ENCODE results near the gene HSPB1.
"Not testable (repeated sequence)": the region's sequence is repeated elsewhere in the genome, so short reads cannot be mapped to it uniquely, and the experiment has no call there.

Gene HSPB1

GRCh38 chr7:76281706-76282343, 20.6 kb upstream of the HSPB1 start:
- no peak for DNase-seq (ENCODE audit: low read depth)

GRCh38 chr7:76282344-76283253, 19.9 kb upstream of the HSPB1 start:
- DNase-seq (ENCODE audit: low read depth) = no peak

GRCh38 chr7:76283254-76284159, 19.0 kb upstream of the HSPB1 start:
- no peak for DNase-seq (ENCODE audit: low read depth)

GRCh38 chr7:76285604-76286374, 16.7 kb upstream of the HSPB1 start:
- DNase-seq (ENCODE audit: low read depth) = no peak

- no peak for DNase-seq (ENCODE audit: low read depth)
These were observed 15.6 kb upstream of the HSPB1 start for GRCh38 chr7:76286842-76287403.

- not testable (repeated sequence) for DNase-seq (ENCODE audit: low read depth)
These were observed 11.6 kb upstream of the HSPB1 start for GRCh38 chr7:76290847-76291350.

GRCh38 chr7:76291351-76292212, 10.9 kb upstream of the HSPB1 start:
- peak; percentile 98 for DNase-seq (ENCODE audit: low read depth)

GRCh38 chr7:76292213-76292573, 10.3 kb upstream of the HSPB1 start:
- DNase-seq (ENCODE audit: low read depth) = no peak

GRCh38 chr7:76292911-76293310, 9.6 kb upstream of the HSPB1 start:
- not testable (repeated sequence) for DNase-seq (ENCODE audit: low read depth)

- DNase-seq (ENCODE audit: low read depth) = no peak
These were observed 9.0 kb upstream of the HSPB1 start for GRCh38 chr7:76293407-76293901.

- peak; percentile 91 for DNase-seq (ENCODE audit: low read depth)
These were observed 8.0 kb upstream of the HSPB1 start for GRCh38 chr7:76294344-76295024.

- peak; percentile 81 for DNase-seq (ENCODE audit: low read depth)
These were observed 5.4 kb upstream of the HSPB1 start for GRCh38 chr7:76296743-76297740.

GRCh38 chr7:76300166-76300731, 2.2 kb upstream of the HSPB1 start:
- DNase-seq (ENCODE audit: low read depth) = no peak

- DNase-seq (ENCODE audit: low read depth) = no peak
These were observed 1.5 kb upstream of the HSPB1 start for GRCh38 chr7:76301000-76301399.

- peak; percentile 76 for DNase-seq (ENCODE audit: low read depth)
These were observed 1.0 kb downstream of the HSPB1 start for GRCh38 chr7:76303202-76304147.

- DNase-seq (ENCODE audit: low read depth) = no peak
These were observed 2.5 kb downstream of the HSPB1 start for GRCh38 chr7:76304888-76305375.

Data from GM04504 (cell line).